Putamen (tissue), 1 donor: ENCODE data around the gene ITIH3.

Experiments
- DNase-seq: peaks from one replicate; pipeline ENCODE4 v3.0.0-alpha.2; 2016; ENCODE audit warnings: low spot score

ITIH3 gene

DNA sequence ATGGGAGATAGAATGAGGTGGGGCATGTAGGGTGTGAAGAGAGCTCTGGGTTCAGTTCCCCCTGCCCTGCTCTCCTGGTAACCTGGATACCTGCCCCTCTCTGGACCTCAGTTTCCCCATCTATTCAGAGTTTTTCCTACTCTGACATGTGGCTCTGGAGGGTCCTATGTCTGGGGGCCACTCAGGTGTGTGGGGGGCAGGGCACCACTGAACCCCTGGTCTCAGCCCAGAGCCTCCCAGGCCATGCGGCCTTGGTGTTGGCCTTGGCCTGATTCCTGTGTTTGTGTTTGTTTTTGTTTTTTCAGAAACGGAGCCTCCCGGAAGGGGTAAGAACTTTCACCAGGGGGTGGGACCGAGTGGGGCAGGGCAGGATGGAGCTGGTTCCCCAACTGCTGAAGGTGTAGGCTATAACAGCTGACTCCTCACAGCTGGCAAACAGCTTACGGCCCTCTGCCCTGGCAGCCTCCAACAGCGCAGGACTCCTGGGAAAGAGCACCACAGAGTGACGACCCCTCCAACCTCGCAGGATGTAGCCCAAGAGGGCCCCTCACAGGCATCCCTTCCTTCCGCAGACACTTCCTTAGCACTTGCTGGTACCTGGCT lies 803 bp downstream of the ITIH3 start:
- DNase-seq = no peak

DNA sequence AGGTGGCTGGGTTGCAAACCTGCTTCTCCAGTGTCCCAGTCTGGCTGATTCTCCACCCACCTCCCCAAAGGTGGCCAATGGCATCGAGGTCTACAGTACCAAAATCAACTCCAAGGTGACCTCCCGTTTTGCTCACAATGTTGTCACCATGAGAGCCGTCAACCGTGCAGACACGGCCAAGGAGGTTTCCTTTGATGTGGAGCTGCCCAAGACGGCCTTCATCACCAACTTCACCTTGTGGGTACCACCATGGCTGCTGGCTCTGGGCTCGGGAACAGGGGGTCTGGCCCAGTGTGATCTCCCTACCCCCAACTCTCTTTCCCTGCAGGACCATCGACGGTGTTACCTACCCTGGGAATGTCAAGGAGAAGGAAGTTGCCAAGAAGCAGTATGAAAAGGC lies 1.8 kb downstream of the ITIH3 start:
- DNase-seq = no peak

DNA sequence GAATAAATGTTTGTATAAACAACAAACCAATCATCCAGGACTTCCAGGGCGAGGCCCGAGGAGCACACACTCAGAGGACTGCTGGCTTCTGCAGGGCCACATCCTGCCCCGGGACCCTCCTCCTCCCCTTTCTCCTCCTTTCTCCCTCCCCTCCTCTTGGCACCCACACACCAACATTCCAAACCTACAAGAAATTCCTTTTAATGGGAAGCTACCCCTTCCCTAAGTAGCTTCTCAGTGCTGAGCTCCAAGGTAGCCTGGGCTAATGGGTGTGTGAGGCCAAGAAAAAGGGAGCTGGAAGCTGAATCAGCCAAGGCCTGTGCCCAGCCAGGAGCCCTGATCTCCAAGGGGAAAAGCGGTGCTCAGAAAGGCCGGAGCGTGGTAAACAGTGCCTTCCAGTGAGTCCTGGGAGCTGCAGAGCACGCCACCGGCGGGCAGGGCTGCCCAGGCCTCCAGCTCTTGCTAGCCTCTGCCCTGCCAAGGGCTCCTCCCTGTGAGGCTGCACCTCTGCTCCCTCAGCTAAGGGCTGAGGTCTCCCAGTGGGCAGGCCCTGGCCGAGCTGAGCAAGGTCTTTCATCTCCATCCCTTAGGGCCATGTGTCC lies 3.9 kb downstream of the ITIH3 start:
- DNase-seq = no peak

DNA sequence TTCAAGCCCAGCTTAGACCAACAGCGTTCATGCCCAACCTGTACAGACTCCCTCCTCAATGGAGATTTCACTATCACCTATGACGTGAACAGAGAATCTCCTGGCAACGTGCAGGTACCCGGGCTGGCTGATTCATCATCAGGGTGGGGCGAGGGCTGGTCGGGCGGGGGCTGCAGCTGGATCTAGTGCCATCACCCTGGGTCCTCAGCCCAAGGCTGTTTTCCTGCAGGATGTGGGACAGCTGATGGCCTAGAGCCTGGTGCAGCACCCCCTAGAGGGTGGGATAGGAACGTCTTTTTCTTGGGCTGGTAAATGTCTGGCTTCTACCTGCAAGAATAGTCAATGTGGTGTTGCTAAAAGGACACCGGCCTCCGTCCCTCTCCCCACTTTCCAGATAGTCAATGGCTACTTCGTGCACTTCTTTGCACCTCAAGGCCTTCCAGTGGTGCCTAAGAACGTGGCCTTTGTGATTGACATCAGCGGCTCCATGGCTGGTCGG lies 4.4 kb downstream of the ITIH3 start:
- no peak for DNase-seq

DNA sequence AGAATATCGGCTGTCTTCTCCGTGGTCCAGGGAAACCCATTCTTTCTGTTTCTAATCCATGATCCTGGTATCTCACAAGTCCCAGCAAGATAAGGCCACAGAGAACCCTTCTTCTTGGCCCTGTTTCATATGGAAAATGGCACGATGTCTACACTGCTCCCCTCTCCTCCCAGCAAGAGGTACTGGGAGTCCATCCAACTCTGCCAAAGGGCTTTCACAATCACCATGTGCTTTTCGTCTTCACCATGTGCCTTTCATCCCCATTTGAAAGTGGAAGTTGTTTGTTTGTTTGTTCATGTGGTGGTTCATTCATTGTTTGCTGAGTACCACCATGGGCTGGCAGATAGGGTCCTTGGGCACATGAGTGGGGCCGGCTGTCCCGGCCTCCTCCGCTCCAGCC lies 5.5 kb downstream of the ITIH3 start:
- no peak for DNase-seq

DNA sequence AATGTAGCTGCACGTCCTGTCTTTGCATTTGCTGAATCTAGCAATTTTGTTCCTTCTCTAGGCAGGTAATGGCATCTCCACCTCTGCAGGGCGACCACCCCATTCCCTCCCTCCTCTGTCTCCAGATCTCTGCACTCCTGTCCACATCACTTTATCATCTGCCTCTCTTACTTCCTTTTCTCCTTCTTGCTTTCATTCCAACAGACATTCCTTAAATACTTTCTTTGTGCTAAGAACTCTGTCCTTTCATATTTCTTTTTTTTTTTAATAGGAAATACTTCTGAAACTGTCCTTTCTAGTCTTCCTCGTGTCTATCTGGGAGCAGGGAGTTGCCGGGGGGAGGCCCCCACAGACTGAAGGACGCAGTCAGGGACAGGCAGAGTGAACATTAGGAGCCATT lies 7.2 kb downstream of the ITIH3 start:
- no peak for DNase-seq

DNA sequence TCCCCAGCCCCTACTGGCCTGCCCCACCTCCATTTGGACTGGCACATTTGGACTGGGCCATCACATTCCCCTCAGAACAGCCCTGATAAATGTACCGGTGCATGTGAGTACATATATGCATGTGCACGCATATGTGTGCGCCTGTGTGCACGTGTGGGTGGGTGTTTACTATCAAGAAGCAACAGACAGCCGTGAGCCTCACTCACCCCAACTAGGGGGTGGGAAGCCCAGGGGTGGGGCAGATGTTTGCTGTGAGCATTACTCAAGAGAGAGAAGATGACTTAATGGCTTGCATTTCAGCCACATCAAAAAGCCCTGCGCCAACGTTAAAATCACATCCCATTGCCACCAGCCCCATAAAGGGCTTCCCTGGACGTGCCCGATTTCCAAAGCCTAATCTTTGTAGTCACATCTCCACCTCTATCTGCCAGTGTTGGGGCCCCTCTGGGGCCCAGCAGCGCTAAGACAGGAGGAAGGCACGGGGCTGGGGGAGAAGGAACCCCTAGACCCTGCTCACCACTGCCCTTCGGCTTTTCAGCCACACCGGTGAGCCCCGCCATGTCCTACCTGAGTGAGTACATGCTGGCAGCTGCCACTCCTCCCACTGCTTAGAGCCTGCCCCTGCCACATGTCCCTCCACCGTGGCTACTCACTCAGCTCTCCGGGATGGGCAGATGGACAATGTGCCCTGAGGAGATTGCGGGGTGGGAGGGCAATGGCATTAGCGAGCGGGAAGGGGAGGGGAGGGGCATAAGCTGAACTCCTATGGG lies 10.9 kb downstream of the ITIH3 start:
- DNase-seq = no peak

DNA sequence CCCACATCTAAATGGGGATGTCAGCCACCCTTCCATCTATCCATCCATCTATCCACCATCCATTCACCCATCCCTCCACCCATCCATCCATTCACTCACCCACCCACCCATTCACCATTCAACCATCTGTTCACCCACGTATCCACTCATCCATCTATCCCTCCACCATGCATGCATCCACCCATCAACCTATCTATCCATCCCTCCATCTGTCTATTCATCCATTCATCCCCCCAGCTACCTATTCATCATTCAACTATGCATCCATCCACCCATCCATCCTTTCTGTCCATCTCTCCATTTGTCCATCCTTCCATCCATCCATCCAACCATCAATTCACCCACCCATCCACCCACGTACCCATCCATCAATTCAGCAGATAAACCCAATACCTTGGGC lies 14.6 kb downstream of the ITIH3 start:
- no peak for DNase-seq

DNA sequence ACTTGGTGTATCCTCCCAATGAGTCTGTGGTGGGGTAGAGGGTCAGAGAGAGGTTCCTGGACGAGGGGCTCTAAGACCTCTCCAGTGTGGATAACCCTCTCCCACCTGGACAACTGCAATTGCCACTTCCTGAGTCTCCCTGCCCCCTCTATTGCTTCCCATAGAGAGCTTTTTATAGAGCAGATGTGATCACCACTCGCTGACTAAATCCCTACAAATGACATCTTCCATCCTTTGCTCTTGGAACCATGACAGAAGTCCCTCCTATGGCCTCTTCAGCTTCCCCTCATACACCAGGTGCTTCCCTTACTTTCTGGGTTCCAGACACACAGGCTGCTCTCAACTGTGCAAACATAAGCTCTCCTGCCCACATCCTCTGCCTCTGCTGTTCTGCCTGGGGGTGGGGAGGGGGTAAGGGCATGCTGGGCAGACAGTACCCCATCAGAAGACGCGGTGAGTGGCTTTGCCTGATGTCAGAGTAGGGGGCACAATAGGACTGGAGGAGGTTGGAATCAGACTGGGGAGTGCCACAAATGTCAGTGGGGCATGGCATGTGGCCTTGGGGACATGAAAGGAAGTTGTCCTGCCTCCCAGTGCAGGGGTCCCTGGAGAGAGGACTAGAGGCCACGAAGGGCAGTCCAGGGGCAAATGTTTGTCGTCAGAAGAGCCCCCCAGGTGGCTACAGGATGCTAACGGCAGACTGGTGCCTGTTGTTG lies 15.2 kb downstream of the ITIH3 start:
- no peak for DNase-seq

DNA sequence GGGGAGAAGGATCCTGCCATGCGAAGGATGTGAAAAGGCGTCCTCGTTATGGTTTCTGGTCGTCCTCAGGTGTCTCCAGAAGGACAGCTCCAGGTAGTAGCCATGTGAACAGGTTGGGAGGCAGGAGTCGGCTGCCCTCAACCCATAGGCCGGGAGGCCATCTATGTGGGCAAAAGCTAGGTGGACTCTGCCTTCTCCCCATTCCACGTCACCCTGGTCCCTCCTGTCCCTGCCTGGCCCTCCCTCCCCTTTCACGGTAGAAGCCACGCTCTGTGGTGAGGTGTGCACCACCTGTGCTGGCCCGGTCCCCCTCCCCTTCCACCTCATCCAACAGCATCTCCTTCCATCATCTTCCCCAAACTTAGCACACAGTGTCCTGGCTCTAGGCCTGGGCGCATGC lies 16.3 kb downstream of the ITIH3 start:
- no peak for DNase-seq

DNA sequence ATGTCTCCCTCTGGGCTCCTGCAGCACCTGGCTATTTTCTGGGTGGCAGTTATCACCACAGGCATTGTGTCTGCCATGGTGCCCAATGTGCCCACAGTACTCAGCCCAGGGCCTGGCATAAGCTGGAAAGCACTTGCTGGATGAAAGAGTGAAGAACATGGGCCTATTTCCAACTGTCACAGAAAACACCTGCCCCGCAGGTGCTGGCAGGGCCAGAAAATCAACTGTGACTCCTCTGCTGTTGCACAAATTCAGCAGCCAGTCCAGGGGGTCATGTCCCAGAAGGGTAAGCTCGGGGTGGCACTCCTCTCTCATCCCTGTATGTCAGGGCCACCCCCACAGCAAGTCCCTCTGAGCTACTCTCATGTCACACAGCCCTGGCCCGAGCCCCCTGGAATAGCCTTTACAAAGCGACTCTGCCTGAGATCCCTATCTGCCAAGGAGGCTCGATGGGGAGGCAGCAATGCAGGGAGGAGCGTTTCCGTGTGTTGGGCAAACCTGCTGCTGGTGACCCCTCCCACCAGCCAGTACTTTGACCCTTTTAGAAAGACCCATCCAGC lies 16.9 kb downstream of the ITIH3 start:
- no peak for DNase-seq

DNA sequence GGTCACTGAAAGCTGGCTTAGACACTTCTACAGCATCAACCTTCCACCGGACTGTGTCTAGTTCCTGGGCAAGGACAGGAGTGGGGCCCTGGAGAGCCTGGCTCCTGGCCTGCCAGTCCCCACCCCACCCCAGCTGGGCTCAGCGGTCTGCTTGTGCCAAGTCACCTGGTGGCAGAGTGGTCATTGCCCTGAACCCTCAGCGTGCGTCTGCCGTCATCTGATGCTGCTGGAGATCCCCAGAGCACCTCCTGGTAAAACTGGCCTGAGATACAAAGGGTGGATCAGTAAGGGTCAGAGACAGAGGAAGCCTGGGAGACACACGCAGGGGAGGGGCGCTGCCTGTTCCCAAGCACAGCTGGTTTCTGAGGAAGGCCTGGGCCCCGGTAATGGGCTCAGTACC lies 19.2 kb downstream of the ITIH3 start:
- no peak for DNase-seq

DNA sequence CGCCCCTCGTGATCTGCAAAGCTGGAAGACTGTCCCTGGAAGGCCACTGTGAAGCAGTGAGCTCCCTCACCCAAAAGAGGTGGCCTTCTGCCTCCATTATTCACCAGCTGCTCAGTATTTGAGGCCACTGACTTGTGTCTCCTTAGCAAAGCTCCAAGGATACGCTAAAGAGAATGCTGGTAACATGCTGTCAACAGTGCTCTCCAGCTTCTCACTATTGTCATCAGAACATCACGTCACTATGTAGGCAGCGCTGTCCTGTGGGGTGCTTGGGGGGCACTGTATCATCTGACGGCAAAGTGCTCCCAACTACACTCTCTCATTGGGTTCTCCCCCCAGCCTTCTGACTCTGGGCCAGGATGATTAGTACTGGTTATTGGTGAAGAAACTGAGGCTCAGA lies 21.6 kb downstream of the ITIH3 start:
- DNase-seq = no peak

DNA sequence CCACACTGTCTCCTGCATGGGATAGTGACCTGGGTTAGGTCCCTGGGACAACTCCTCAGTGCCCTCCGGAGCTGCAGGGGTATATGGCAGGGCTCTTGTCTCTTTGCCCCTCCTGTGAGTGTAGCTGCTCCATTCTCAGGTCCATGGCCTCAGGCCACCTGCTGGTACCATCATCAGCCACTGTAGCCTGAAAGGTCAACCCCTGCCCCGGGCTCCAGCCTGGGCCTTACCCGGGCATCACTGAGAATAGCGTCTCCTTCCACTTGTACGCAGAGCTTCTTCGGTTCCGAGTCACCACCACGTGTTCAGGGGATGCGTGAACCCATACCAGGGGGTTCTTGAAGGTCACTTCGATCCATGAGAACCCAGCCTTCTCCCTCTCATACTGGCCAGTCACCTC lies 22.1 kb downstream of the ITIH3 start:
- DNase-seq = no peak

DNA sequence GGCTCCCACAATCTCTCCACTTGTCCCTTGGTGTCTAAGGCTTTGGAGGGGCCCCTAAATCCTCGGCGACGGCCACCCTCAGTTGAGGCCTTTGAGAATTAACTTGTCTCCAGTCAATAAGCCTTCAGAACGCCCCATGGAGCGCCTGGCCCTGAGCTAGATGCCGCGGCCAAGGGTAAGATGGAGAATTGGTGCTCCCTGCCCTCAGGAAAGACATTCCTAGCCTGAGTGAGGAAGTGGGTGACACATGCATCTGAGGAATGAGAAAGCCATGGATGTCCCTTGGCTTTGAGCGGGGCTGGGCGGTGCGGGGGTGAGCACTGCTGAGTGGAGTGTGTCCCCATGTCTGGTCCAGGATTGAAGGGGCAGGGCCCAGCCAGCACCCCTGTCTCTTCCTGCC lies 22.6 kb downstream of the ITIH3 start:
- DNase-seq = no peak

DNA sequence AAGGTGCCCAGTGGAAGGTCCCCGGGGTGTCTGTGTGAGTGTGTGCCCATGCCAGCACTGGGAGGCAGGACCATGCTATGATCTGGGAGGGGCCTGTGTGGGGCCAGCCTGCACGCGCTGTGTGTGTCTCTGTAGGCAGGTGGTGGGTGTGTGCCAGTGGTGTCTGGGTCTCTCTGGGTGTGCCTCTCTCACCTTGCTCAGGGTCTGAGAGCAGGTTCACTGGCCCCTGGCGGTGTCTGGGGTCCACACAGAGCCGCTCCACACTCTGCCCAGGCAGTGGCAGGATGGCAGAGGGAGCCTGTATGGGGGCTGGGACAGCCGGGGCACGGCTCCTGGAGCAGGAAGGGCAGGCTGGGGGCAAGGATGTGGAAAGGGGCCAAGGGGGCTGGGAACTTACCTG lies 23.3 kb downstream of the ITIH3 start:
- no peak for DNase-seq

DNA sequence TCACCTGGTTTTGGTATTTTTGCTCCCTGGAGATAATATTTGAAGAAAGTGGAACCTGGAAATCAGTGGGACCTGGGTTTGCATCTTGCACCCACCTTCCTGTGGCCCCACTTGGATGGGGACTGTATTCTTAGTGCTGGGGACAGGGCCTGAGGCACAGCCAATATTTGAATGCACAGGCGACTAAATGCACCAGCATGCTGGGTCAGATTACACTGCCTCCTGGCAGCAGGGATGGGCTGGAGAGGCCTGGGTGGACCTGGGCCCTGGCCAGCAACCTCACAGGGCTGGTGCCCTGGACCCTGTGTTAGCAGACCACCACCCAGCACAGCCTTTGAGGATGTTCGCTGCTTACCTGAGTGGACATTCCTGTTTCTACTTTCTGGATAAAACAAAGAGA lies 25.3 kb downstream of the ITIH3 start:
- DNase-seq = no peak

DNA sequence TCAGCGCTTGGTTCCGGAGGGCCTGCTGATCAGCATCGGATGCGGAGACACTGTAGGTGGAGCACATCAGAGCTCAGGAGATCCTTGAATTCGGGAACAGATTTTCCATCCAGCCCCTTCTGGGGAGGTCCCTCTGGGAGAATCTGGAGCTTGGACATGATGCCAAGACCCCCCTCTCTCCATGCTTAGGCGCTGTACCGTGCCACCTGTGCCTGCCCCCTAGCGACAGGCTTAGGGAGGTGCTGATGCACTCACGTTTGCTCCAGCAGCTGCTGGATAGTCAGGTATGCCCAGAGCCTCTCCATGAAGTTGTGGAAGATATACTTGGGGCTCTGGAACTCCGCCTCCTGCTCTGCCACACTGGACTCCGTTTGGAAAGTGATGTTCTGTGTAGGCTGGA lies 26.1 kb downstream of the ITIH3 start:
- DNase-seq = no peak

DNA sequence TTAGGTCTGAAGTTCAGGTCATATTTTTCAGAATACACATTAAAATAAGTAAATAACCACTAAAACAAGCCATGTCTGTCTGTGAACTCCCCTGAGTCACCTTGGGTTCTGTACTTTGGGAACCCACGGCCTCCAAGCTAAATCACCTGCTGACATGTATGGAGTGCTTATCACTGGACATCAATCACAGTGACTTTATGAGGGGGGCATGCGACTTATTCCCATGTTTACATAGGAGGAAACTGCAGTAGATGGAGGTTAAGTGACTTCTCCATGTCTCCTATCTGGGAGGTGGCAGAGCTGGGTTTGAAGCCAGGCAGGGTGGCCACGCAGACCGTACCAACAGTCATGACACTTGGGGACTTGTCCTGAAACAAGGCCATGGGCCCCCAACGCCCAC lies 27.8 kb downstream of the ITIH3 start:
- DNase-seq = no peak

DNA sequence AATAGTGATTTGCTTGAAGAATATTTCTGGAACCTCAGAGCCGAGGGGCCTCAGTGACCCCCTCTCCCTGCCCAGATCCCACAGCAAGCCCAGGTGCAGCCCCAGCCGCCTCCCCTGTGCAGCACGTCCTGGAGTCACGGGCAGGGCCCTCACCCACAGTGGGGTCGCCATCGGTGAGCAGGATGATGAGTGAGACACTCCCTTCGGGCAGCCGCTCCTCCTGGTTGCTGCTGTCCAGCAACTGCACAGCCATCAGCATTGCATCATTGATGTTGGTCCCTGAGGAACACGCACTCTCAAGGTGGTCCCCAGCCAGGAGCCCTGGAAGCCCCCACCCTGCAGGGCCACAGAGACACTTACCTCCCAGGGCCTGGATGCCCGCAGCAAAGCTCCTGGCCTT lies 29.4 kb downstream of the ITIH3 start:
- no peak for DNase-seq

DNA sequence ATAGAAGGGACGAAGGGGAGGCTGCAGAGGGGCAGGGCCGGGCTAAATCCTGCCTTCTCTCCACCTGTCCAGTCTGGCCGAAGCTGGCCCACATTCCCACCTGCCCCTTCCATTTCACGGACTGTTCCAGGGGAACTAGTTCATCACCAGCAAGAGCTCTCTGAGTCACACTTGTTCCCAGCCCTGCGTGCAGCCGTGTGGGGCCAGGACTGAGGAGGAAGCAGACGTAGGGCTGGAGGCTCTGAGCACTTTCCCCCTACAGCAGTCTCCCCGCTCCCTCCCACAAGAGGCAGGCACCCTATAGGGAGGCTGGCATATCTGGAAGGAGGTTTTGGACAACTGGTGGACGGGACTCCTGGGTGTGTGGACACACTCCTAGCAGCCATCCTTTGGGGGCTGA lies 32.8 kb downstream of the ITIH3 start:
- no peak for DNase-seq

DNA sequence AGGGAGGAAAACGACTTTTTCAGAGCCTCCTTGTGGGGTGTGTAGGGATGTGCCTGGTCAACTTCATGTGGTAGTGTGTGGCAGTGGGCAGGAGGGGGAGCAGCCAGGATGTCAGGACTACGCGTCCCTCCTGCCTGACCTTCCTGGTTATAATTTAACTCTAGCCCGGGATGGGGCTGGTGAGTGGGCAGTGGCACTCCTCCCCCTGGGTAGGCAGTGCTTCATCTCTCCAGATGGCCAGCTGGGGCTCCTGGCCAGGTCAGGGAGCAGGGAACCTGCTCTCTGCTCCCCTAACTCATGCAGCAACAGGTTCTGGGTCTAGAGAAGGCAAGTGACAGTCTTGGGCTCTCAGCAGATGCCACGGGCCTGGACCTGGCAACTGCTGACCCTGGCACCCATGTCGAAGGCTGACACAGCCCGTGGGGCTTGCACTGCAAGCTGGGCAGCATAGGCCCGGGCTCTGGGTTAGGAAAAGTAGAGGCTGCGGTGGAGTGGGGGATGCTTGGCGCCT lies 33.3 kb downstream of the ITIH3 start:
- DNase-seq = no peak
